Neural progenitor cell (in vitro differentiated cells): Measurements from ENCODE around the gene LINGO3. TPM values are rescaled to one million over a fixed set of nuclear protein-coding genes. Genes with fewer than 3 reads are reported as not detected.

Experiments used
- DNase-seq: peaks from one replicate; pipeline ENCODE4 v3.0.0-alpha.2; 2016; ENCODE audit warnings: low spot score
- H2AFZ ChIP-seq: fragments of 200-600 bp; sonication (generic); replicated peaks from 2 replicates; pipeline ENCODE4 v1.6.1; 2016; ENCODE audit warnings: antibody characterized with exemption
- H3F3A ChIP-seq: fragments of 200-600 bp; sonication (generic); 2 replicates; pipeline ENCODE4 v1.6.1; 2016; ENCODE audit warnings: antibody characterized with exemption, low read depth
- H3K27ac ChIP-seq: fragments of 200-600 bp; sonication (generic); 2 replicates; pipeline ENCODE4 v1.5.1; 2016; ENCODE audit warnings: mild to moderate bottlenecking
- H3K27me3 ChIP-seq: fragments of 200-600 bp; sonication (generic); 2 replicates; pipeline ENCODE4 v1.6.1; 2016; ENCODE audit warnings: mild to moderate bottlenecking, moderate library complexity
- H3K36me3 ChIP-seq: fragments of 200-600 bp; sonication (generic); 2 replicates; pipeline ENCODE4 v1.5.1; 2016
- H3K4me1 ChIP-seq: fragments of 200-600 bp; sonication (generic); 2 replicates; pipeline ENCODE4 v1.6.1; 2016; ENCODE audit warnings: mixed run types
- H3K4me2 ChIP-seq: fragments of 200-600 bp; sonication (generic); 2 replicates; pipeline ENCODE4 v1.6.1; 2016
- H3K4me3 ChIP-seq: fragments of 200-600 bp; sonication (generic); 2 replicates; pipeline ENCODE4 v1.5.1; 2016
- H3K79me2 ChIP-seq: fragments of 200-600 bp; sonication (generic); 2 replicates; pipeline ENCODE4 v1.6.1; 2016; ENCODE audit warnings: low read depth
- H3K9ac ChIP-seq: fragments of 200-600 bp; sonication (generic); 2 replicates; pipeline ENCODE4 v1.6.1; 2016
- H3K9me3 ChIP-seq: fragments of 200-600 bp; sonication (generic); 2 replicates; pipeline ENCODE4 v1.5.1; 2016; ENCODE audit warnings: low read depth
- H4K20me1 ChIP-seq: fragments of 200-600 bp; sonication (generic); 2 replicates; pipeline ENCODE4 v1.6.1; 2016; ENCODE audit warnings: low read depth
- H3K27ac Mint-ChIP-seq: 3 replicates; pipeline ENCODE4 v1.8.0; 2021; ENCODE audit warnings: mixed read lengths
- H3K27me3 Mint-ChIP-seq: 2 replicates; pipeline ENCODE4 v1.8.0; 2022; ENCODE audit warnings: low read depth, mild to moderate bottlenecking, inconsistent platforms, moderate library complexity, mixed read lengths; ENCODE audit not compliant: insufficient read depth
- H3K36me3 Mint-ChIP-seq: 3 replicates; pipeline ENCODE4 v1.8.0; 2021; ENCODE audit warnings: mixed read lengths
- H3K4me1 Mint-ChIP-seq: 3 replicates; pipeline ENCODE4 v1.8.0; 2021; ENCODE audit warnings: mixed read lengths
- H3K4me3 Mint-ChIP-seq: 3 replicates; pipeline ENCODE4 v1.8.0; 2021; ENCODE audit warnings: mild to moderate bottlenecking, moderate library complexity, mixed read lengths
- H3K9me3 Mint-ChIP-seq: 3 replicates; pipeline ENCODE4 v1.8.0; 2020; ENCODE audit warnings: mixed read lengths
- CTCF ChIP-seq: fragments of 200-600 bp; sonication (generic); IDR thresholded peaks from 2 replicates; pipeline ENCODE4 v1.5.1; 2017; ENCODE audit warnings: antibody characterized with exemption, mild to moderate bottlenecking
- EZH2 ChIP-seq: fragments of 200-600 bp; sonication (generic); IDR thresholded peaks from 2 replicates; pipeline ENCODE4 v1.6.1; 2017; ENCODE audit warnings: antibody characterized with exemption, mild to moderate bottlenecking, moderate library complexity
- EZH2phosphoT487 ChIP-seq: fragments of 200-600 bp; sonication (generic); IDR thresholded peaks from 2 replicates; pipeline ENCODE4 v1.6.1; 2017; ENCODE audit warnings: antibody characterized with exemption
- total RNA-seq: library from RNA; depleted of rRNA; stranded (reverse); fragments of >200 nt; gene quantifications from 2 replicates; pipeline ENCODE4 v1.2.3, GENCODE V29; 2015; ENCODE audit warnings: low replicate concordance

LINGO3 gene
- total RNA-seq, 1 donor from 2014 or later = not detected

GRCh38 chr19:2286402-2287140, 21.4 kb downstream of the LINGO3 start:
- Histone ChIP-seq H2AFZ (no peak overlapping the region), H3K36me3 (no peaks in the 10 kb centered on the region), H3K4me3 (no peak overlapping the region), H3K79me2 (no peaks in the 10 kb centered on the region), H3K9me3 (no peaks in the 10 kb centered on the region), H3F3A (peaks cover 22% of the 10 kb centered on the region), H3K9ac (no peak overlapping the region), H3K4me1 (peaks cover 24% of the 10 kb centered on the region), H4K20me1 (peaks cover 36% of the 10 kb centered on the region), H3K27me3 (peaks cover 100% of the 10 kb centered on the region), H3K4me2 (no peak overlapping the region), H3K27ac (no peak overlapping the region)
- DNase-seq = no peak
- no peak overlapping the region for H3K27ac Mint-ChIP-seq
- H3K36me3 Mint-ChIP-seq = peaks cover 7% of the 10 kb centered on the region
- H3K4me1 Mint-ChIP-seq = peaks cover 20% of the 10 kb centered on the region
- peaks cover 41% of the 10 kb centered on the region for H3K27me3 Mint-ChIP-seq
- peaks cover 3% of the 10 kb centered on the region for H3K9me3 Mint-ChIP-seq
- no peak overlapping the region for H3K4me3 Mint-ChIP-seq
- TF ChIP-seq EZH2 (no peak), CTCF (no peak), EZH2phosphoT487 (no peak)

- H3K9me3 ChIP-seq = no peaks in the 10 kb centered on the region
- peaks cover 76% of the 10 kb centered on the region for H3K27me3 ChIP-seq
- no peak overlapping the region for H3K4me2 ChIP-seq
- peaks cover 3% of the 10 kb centered on the region for H3K36me3 Mint-ChIP-seq
- no peak overlapping the region for H3K4me3 Mint-ChIP-seq
- no peak overlapping the region for H2AFZ ChIP-seq
- no peak for TF ChIP-seq CTCF
- TF ChIP-seq EZH2 = no peak
- no peak for TF ChIP-seq EZH2phosphoT487
- peaks cover 11% of the 10 kb centered on the region for H3K4me1 Mint-ChIP-seq
- H3K27ac Mint-ChIP-seq = no peak overlapping the region
- H3K9me3 Mint-ChIP-seq = peaks cover 3% of the 10 kb centered on the region
- DNase-seq = no peak
- H3K9ac ChIP-seq = no peak overlapping the region
- H4K20me1 ChIP-seq = peaks cover 12% of the 10 kb centered on the region
- H3K79me2 ChIP-seq = no peaks in the 10 kb centered on the region
- H3K36me3 ChIP-seq = no peaks in the 10 kb centered on the region
- no peak overlapping the region for H3K27ac ChIP-seq
- peaks cover 9% of the 10 kb centered on the region for H3K4me1 ChIP-seq
- H3K27me3 Mint-ChIP-seq = peaks cover 25% of the 10 kb centered on the region
- no peak overlapping the region for H3K4me3 ChIP-seq
- H3F3A ChIP-seq = peaks cover 10% of the 10 kb centered on the region
Observed at GRCh38 chr19:2283835-2284507, 24.0 kb downstream of the LINGO3 start.

- H3K27me3 ChIP-seq = peaks cover 65% of the 10 kb centered on the region
- H3K9ac ChIP-seq = no peak overlapping the region
- no peak for DNase-seq
- H3K36me3 Mint-ChIP-seq = no peaks in the 10 kb centered on the region
- peaks cover 8% of the 10 kb centered on the region for H3K4me1 Mint-ChIP-seq
- H3K4me1 ChIP-seq = peaks cover 9% of the 10 kb centered on the region
- H3K27me3 Mint-ChIP-seq = peaks cover 16% of the 10 kb centered on the region
- H3K27ac Mint-ChIP-seq = peak overlapping the region; percentile 47
- H3K4me3 ChIP-seq = no peak overlapping the region
- H3K4me2 ChIP-seq = no peak overlapping the region
- no peak overlapping the region for H2AFZ ChIP-seq
- H3K36me3 ChIP-seq = no peaks in the 10 kb centered on the region
- H4K20me1 ChIP-seq = peaks cover 9% of the 10 kb centered on the region
- H3K79me2 ChIP-seq = no peaks in the 10 kb centered on the region
- H3K27ac ChIP-seq = no peak overlapping the region
- H3F3A ChIP-seq = peaks cover 10% of the 10 kb centered on the region
- H3K9me3 ChIP-seq = no peaks in the 10 kb centered on the region
- TF ChIP-seq CTCF = no peak
- TF ChIP-seq EZH2phosphoT487 = no peak
- TF ChIP-seq EZH2 = no peak
- H3K9me3 Mint-ChIP-seq = peaks cover 3% of the 10 kb centered on the region
- H3K4me3 Mint-ChIP-seq = peak overlapping the region; percentile 71
Observed at GRCh38 chr19:2282862-2283237, 25.1 kb downstream of the LINGO3 start.
